Measurements from ENCODE around the gene ATOH8.

Gene ATOH8

DNA sequence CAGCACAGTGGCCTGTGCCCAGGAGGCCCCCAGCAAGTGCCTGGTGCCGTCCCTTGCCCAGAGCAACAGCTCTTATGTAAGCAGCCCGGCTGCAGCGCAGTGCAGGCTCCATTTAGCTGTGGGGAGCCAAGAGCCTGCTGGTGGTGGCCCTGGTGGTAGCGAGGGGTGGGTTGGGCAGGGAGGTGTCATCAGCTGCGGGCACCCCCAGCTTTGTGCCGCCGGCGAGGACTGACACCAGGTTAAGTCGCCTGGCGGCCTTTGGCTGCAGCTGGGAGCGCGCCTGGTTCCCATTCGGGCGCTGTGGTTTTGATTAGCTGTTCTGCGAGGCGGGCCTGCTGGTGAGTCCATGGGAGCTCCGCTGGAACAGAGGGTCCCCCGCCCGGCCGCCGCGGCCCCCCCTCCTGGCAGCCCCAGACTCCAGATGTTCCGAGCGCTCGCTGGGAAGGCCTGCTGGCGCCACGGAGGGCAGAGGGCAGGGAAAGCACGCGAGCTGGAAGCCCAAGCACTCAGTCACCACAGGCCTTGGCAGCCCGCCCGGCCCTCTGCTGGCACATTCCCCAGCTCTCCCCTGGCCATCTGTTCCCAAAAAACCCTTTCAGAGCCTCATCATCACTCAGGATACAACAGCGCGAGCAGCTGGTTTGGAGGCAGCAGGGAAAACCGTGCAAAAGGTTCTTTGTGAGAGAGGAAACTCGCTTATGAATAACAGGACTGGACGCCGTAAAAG is 18.4 kb downstream of the ATOH8 start:
- DNase-seq: peak; percentile 96

DNA sequence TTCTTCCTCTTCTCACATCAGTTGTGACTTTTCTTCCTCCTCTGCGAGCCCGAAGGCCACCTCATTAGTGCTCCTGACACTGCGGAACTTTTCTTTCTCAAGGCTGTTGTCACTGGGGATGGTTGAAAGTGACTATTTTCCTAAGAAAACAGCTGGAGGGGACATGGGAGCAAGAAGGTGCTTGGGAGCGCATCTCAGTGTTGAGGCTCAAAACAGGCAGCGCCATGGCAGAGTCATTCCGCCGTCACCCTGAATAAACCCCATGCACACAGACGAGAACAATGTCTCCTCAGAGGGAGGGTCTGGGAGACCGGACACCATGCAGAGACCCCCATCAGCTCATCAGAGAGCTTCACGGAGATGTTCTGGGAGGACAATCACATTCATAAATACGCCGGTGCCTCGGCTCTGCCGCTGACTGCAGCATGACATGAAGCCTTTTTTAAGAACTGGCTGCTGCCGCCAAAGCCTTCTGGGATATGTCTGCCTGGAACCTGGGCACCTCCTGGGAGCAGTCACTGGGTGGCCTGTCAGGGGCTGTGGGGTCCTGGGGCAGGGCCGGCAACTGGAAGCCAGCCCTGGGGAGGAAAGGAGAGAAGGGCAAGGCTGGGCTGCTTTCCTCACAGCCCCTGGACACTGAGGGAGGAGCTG is 19.2 kb downstream of the ATOH8 start:
- DNase-seq: no peak

DNA sequence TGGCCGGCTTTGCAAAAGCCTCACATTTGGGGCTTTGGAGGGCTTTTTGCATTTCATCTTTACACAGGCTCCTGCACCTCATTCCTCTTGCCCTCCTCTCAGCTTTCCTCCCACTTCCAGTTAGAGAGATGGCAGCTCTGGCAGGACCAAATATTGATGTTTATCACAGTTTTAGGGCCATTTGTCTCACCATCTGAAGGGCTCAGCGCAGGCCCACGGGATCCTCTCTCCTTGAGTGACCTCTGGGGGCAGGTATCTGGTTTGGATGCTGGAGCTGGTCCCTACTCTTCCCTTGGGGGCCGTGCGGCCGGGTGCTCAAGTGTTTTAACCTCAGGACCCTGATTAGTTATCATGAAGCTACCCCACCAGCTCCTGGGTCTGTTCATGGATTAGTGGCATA is 19.9 kb downstream of the ATOH8 start:
- DNase-seq: no peak

DNA sequence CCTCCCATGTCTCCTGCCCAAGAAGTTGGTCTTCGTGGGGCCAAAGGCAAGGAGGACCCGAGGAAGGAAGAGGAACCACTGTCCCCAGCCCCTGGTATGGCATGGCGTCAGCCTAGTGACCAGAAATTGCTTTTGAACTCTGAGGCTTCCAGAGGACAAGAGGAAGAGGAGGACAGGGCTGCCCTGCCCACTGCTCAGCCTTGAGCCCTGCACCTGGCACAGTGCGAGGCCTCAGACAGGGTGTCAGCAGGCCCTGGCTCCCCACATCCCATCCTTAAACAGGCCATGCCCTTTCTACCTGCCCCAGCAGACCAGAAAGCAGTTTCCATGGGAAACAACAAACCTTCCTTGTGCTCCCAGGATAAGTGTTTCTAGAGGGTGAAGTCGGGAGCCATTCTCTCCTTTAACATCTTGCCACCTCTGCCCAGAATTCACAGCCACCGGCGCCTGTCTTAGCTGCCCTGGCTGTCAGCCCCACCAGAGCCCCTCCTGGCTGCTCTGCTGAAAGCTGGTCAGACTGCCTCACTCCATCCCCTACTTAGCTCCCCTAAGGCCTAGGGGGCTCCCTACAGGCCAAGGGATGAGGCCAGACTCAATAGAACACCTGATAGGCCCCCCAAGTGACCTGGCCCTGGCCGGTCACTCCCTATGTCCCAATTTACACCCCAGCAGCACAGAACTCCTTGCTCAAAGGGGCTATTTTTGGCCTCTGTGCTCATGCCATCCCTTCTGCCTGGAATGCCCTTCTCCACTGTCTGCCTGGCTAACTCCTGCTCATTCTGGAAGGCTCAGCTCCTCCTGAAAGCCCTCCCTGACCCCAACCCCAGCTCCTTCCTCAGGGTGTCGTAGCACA is 20.6 kb downstream of the ATOH8 start:
- DNase-seq: no peak

DNA sequence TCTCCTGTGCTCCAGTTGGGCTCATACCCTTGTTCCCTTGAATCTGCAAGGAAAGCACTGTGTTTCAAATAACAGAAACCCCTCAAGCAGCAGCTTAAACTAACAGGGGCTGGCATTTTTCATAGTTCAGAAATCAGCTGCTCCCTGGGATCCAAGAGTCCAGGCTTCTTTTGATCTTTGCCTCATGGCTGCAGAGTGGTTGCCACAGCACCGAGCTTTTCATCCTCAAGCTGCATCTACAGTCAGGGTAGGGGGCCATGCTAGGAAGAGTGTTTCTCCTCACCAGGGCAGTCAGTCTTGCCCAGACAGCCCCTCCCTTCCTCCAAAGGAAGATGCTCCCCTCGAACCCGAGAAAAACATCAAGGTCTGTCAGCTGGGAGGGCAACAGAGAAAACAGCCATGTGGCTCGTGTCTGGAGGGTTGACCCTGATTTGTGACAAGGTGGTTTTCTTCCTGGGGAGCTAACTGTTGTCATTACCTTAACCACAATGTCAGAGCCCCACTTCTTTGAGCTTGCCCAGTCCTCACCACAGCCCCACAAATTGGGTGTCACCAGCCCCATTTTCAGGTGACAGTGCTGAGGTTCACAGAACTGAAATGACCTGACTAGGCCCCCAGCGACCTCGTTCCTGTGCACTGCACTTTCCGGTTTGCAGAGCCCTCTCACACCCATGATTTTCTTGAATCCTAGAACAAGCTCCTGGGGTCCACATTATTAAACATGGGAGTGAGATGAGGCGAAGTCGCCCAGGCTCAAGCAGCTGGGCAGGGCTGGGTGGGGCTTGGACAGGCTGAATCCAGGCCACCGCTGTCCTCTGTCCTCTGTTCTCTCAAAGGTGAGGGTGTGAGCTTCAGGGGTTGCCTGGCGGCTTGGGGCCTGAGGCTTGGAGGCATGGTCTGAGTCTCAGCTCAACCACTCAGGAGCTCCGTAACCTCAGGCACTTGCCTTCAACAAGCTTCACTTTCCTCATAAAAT is 21.9 kb downstream of the ATOH8 start:
- no peak for DNase-seq

DNA sequence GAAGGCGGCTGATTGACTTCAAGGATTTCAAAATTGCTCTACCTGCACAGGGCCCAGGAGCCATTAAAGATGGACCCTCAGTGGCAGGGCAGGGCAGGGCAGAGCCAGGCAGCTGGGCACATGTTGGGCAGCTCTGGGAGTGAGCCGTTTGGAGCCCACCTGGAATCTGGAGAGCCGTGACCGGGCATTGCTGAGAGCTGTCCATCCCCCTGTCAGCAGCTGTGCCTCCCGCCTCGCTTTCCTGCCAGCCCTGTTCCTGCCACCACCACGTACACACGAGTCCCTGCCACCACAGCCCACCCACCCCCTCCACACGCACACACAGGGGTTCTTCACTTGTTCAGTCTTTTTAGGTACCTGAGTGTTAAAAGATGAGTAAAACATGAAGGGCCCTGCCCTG is 22.9 kb downstream of the ATOH8 start:
- DNase-seq: no peak

DNA sequence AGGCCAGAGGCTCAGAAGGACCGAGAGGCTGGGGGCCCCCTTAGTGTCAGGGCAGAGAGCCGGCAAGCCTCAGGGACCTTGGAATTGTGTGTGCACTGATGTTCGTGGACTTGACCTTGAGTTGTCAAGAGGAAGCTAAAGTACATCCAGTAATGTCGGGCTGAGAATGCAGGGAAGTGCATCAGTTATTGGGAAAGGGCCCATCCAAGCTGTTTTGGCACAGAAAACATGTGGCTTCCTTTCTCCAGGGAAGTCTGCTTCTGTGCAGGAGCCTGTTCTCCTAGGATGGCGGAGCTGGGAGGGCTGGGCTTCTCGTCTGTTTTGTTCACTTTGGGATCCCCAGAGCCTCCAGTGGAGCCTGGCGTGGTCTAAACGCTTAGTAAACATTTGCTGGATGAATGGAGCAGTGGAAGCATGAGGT is 23.7 kb downstream of the ATOH8 start:
- DNase-seq: no peak

DNA sequence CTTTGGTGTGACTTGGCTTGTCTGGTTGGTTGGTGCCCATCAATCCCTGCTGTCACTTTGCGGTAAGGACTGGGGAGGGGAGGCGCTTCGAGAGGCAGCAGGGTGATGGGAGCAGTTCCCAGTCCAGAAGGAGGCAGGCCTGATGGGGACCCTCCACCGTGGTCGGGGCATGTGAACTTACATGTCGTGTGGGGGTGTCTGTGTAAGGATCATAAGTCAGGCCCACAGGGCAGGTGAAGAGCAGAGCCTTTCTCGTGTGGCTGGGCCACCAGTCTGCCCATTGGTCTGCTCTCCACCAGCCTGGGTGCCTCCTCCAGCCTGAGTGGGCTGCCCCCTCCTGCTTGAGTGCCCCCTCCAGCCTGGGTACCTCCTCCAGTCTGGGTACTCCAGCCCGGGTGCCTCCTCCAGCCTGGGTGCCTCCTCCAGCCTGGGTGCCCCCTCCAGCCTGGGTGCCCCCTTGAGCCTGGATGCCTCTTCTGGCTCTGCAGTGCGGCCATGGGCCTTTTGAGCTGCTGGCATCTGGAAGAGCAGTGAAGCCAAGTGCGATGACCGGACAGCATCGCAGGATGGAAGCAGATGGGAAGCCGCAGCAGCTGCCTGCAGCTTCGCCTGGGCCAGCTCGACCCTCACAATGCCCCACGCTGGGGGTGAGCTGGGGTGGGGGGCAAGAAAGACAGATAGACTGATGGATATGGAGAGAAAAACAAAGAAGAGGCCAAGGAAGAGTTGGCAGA is 25.0 kb downstream of the ATOH8 start:
- no peak for DNase-seq

DNA sequence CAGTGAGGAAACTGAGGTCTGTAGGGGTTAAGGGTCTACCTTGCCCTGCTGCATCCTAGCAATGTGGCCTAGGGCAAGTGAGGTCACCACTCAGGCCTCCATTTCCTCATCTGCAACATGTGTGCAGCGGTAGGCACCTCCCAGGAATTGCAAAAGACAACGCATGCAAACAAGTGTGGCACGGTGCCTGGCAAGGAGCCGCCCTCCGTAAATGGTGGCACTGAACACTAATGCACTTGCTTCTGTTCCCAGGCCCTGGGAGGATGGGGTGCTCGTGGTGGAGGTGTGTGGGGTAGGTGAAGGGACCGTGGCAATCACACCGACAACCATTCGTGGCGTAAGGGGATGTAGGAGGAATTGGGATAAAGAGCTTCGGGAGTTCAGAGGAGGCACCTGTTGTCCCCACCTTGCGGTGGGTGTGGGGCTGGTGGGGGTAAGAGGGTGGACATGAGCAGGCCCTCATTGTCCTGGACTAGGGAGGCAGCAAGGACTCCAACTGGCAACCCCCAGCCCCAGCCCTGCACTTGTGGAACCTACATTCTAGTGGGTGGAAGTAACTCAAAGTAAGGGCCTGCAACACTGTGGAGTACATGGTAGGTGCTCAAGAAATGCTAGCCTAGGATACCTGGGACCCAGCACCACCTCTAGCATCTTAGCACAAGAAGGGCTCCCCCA is 26.0 kb downstream of the ATOH8 start:
- DNase-seq: no peak

DNA sequence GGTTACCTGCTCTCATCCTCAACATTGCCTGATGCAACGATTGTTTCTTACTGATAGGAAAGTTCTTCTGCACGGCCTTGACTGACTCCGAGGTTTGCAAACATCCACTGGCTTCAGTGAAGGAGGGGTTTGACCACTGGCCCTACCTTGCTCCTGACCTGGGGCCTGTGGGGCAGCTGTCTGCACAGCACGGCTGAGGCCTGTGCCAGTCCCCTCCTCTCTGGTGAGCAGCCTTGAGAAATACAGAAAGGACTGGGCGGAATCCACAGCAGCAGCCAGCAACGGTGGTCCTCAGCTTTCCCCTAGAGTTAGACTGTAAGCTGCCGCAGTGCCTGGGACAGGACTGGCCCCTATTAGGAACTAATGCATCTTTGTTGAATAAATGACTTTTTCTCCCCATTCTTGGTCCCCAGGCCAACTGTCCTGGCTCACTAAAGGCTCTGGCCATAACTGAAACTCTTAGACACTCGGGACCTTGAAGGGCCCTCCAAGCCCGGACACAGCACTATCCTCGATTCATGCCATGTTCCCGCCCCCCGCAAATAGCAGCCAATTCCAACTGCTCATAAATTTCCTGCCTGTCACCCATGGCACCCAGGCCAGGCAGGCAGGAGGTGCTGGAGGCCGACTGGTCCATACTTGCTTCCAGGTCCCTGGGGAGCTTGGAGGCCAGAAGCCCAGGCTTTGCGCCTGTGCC is 26.7 kb downstream of the ATOH8 start:
- DNase-seq: no peak

DNA sequence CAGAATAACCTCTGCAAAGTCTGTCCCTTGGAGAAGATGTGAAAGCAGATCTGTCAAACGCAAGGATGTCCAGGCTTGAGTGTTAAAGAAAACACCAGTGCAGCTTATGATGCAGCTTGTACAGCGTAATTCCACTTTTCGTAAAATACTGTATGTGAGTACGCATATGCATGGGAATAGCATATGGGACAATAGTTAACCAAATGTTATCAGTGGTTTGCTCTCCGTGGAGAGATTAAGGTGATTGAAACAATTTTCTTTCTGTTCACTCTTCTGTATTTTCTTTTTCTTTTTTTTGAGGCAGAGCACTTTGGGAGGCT is 27.2 kb downstream of the ATOH8 start:
- DNase-seq: no peak

DNA sequence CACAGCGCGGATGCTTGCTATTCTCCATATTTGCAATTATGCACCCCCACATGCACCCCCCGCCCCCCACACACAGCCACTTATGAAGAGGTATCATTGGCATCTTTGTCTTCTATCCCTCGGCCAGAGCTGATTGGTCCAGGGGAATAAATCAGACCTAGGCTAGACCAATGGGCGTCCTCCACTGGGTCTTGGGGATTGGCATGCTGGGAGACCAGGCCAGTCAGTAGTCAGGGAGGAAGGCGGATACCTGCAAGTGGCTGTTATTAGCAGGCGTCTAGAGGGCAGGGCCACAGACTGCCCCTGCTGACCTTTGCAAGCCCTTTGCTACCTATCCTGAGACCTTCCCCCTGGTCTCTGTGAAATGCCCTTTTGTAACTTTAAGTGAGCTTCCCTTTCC is 30.0 kb downstream of the ATOH8 start:
- DNase-seq: no peak

DNA sequence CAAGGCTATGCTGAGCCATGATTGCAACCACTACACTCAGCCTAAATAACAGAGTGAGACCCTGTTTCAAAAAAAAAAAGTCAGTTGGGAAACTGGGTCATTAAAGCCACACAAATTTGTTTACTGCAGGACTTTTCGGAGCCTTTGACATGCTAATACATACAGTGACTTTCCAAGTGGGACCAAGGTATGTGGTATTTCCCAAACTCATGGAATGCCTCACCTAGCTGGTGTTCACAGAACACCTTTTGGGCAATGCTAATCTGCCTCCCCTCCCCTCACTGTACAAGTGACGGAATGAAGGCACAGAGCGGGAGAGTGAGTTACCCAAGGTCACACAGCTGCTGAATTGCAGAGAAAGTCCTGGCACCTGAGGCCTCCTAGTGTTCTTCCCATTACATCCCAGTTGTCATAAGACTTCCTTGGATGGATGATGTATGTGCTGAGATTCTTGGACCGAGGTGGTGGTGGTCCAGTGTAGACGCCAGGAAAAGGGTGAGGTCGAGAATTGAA is 30.7 kb downstream of the ATOH8 start:
- DNase-seq: no peak

DNA sequence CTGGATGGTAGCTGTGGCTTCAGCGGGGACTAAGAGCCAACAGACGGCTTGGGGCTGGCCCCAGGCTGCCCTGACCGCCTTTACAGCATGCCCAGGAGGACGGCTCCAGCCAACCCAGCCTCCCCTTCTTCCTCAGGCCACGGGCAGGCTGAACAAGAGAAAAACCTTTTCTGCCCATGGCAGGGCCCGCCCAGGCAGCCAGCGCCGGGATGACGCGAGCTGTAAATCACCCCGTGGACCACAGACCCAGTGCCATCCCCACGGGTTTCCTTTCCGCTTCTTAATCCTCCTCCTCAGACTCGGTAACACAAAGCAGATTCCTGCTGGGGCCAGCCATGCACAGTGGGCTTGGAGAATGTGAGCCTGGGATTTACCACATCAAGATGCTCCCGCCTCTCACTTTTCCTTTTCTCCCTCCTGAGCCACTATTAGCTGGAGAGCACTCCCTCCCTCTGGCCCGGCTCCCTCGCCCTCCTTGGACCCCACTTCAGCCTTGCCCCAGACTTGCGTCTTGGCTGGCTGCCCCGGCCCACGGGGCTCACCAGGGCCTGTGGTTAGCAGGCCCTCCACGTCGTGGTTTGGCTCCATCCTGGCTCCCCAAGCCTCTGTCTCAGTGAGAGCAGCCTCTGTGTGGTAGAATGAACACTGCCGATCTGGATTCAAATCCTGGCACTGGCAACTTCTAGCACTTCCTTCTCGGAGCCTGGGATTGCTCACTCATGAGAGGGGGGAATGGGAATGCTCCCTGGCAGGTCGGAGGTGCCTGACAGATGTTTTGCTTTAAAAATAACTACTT is 31.4 kb downstream of the ATOH8 start:
- DNase-seq: no peak

DNA sequence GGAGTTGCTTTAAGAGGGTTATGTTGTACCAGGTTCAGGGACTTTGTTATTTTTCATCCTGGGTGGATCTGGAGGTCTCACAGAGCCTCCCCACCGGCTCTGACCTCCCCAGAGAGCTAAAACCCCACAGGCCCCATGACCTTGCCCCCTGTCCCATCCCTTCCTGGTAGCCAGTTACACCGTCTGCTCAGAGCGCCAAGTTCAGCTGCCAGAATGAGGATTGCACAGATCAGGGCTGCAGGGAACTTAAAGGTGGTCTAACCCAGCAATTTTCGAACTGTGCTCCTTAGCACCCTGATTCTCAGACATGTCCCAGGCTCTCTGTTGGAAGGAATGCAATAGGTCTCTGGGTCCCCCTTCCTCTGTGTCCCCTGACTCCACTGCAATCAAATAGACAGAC is 32.1 kb downstream of the ATOH8 start:
- no peak for DNase-seq

DNA sequence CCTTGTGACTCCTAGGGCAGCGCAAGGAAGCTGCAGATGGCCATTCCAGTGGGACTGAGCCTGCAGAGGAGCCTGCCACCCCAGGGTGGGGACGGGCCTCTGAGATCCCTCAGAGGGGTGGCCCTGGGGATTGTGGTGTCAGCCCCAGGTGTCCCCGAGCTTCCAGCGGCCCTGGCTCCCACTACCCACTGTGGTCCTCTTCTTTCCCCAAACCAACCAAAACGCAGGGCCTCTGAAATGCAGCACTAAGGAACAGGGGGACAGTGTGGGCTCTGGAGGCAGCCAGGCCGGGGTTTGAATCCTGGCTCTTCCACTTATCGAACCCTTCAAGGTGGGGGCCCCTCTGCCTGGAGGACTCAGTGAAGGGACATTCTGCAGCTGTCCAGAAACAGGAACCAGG is 32.7 kb downstream of the ATOH8 start:
- DNase-seq: no peak

DNA sequence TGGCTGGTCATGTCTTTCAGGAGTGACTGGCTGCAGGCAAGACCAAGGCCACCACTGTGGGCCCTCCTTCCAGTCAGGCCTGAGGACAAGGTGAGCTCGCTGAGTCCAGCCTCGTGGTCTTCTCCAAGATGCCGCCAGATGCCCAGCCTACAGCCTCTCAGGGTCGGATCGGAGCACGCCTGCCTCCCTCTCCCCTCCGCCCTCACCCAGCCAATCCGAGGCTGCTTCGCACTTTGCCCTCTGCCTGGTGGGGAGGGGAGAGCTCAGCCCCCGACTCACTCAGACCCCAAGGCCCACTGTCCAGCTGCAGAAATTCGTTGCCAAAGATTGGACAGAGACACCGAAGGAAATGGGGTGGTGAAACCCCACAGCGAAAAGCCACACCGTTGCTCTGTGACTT is 33.1 kb downstream of the ATOH8 start:
- no peak for DNase-seq

DNA sequence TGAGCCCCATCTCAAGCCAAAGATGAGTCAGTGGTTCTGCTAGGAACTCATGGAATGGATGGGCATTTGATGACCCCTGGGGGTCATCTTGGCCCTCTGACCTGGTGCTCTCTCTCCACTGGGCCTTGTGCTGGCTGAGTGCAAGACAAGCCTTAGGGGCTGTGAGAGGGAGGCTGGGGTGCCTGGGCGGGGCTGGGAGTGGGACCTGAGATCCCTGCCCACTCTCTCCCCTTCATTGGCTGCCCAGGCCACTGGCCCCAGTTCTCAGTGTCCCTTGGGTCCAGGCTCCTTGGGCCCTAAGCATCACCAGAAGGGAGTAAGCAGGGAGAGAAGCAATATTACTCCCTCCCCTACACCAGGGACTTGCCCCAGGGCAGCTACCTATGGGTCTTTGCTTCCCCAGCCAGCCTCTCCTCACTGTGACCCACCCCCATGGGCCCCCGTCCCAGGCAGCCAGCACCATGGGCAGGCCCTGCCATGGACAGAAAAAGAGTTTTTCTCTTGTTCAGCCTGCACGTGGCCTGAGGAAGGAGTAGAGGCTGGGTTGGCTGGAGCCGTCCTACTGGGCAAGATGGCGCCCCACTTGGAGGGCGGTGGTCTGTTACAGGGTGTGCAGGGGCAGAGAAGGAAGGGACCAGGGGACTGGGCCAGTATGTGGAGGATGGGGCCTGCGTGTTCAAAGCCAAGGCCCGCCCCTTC is 33.6 kb downstream of the ATOH8 start:
- DNase-seq: no peak

DNA sequence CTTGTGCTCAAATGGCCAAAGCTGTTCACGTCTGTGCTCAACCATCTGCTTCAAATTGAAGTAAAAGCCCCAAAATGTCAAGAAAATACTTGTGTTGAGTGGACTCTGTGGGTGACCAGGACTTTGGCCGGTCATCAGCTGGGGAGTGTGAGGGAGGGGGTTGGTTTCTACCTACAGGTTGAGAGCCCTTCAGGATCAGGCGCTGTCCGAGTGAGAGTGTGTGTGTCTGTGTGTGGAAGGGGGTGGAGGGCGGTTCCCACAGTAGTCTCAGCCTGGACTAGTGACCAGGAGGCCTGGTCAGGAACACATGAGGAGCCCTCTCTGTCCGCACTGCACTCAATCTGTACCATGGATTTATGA is 34.2 kb downstream of the ATOH8 start:
- DNase-seq: no peak
